Cardiac fibroblast (primary cell): Measurements from ENCODE around the gene USP35.

ENCODE experiments used
- DNase-seq, 2 donors: peaks; one replicate each; pipeline versions ENCODE4 v3.0.0 to v3.0.0-alpha.2; 2010; ENCODE audit warnings: low read depth in 2 of 2
- H3K4me3 ChIP-seq, 2 donors: replicated peaks in 1 of 2; 1 replicate in 1 of 2; 2 replicates in 1 of 2; pipeline ENCODE4 v1.5.1; 2011; ENCODE audit warnings: low read depth in 2 of 2, low read length in 2 of 2, mild to moderate bottlenecking in 2 of 2, moderate library complexity in 1 of 2
- TF ChIP-seq, protein P1 (sequence below): IDR thresholded peaks from one replicate; pipeline ENCODE4 v1.5.1; 2011; ENCODE audit warnings: low read depth, mild to moderate bottlenecking, low read length, inconsistent platforms

Gene USP35

DNA sequence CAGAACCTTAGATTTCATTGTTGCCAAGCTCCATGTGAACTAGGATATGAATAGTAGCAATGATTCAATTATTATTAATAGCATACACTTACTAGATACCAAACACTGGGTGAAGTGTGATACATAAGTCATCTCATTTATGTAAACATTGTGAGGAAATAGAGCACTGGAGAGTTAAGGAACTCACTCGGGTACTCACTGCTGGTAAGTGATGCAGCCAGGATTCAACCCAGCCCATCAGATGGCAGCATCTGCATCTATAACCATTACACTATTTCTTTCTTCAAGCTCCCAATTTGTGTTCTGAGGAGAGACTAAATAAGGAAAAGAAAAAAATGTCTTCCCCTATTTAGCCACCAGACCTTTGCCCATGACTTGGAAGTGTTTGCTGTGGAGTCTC is 39.1 kb upstream of the USP35 start:
- TF ChIP-seq, protein P1, sequence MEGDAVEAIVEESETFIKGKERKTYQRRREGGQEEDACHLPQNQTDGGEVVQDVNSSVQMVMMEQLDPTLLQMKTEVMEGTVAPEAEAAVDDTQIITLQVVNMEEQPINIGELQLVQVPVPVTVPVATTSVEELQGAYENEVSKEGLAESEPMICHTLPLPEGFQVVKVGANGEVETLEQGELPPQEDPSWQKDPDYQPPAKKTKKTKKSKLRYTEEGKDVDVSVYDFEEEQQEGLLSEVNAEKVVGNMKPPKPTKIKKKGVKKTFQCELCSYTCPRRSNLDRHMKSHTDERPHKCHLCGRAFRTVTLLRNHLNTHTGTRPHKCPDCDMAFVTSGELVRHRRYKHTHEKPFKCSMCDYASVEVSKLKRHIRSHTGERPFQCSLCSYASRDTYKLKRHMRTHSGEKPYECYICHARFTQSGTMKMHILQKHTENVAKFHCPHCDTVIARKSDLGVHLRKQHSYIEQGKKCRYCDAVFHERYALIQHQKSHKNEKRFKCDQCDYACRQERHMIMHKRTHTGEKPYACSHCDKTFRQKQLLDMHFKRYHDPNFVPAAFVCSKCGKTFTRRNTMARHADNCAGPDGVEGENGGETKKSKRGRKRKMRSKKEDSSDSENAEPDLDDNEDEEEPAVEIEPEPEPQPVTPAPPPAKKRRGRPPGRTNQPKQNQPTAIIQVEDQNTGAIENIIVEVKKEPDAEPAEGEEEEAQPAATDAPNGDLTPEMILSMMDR = peak; percentile 40
- peak; percentile 85 to 88 for DNase-seq
- no peak overlapping the region for H3K4me3 ChIP-seq

DNA sequence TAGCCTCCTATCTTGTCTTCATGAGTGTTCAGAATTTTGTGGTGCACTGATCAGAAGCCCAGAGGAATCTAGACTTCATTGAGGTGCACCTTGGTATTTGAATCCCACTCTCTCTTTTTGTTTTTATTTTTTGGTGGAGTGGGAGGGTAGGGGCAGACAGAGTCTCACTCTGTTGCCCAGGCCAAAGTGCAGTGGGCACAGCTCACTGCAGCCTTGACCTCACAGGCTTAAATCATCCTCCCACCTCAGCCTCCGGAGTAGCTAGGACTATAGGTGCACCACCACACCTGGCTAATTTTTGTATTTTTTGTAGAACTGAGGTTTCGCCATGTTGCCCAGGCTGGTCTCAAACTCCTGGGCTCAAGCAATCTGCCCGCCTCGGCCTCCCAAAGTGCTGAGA is 38.4 kb upstream of the USP35 start:
- DNase-seq = no peak
- TF ChIP-seq, protein P1 = no peak
- H3K4me3 ChIP-seq = no peak overlapping the region

DNA sequence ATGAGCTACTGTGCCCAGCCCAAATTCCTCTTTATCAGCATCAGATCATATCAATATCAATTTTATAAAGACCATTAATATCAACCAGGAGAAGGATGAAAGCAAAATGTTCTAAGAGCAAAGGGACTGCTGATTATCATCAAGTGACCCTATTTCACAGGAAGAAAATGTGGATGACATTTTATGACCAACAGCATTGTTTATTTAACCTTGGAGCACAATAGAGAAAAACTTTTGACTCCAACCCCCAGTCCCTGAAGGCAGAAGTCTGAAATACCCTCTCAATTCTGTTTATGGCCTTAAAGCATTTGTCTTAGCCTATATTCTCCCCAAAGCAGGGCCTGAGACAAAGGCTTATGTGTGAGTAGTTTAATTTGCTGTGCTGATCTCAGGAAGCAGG is 38.0 kb upstream of the USP35 start:
- DNase-seq = no peak
- H3K4me3 ChIP-seq = no peak overlapping the region
- TF ChIP-seq, protein P1 = no peak

DNA sequence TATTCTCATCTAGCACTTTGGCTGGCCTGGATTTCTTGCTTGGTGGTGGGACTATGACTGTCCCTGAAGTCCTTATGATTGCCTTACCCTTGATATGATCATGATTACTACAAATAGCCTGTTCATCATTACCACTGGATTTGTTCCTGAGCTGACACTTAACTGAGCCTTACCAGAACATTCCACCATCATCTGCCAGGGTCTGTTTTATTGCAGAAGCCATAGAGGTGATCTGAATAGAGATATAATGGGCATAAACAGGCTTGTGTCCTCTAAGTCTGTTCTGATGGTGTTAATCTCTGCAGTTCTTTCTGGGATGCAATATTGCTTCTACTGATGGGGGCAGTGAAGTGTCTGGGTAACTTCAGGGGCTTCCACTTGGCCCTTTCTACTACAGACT is 36.9 kb upstream of the USP35 start:
- H3K4me3 ChIP-seq = no peak overlapping the region
- TF ChIP-seq, protein P1 = no peak

DNA sequence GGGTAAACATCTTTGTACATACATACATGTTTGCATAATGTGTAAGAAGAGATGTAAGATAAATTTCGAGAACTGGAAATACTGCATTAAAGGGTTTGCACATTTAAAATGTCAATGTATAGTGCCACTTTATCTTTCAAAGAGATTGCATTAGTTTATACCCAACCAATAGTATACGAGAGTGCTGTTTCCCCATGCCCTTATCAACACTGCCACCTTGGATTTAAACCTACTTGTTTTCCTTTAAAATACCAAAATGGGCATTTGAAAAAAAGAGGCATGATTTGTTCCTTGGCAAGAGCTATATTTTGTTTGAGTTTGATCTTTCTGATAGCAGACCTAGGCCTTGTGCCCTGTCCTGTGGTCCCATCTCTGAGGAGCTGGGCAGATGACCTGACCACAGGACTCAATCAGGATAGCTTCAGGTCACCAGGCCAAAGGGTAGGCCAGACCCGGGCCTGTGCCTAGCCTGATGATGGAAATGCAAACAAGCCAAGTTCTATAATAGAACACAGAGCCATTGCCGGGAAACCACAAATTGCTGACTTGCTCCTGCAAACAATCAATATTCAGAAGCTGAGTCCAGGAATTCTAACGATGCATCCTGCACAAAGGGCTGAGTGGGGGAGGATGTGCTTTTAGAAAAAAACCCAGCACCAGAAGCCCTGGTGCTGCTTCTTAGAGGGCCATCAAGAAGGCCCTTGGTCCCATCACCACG is 32.4 kb upstream of the USP35 start:
- DNase-seq = peak in 1 of 2 donors; percentile 21
- TF ChIP-seq, protein P1 = no peak
- no peak overlapping the region for H3K4me3 ChIP-seq

More for the DNA sequence above, 36.9 kb upstream of the USP35 start:
- no peak for DNase-seq

DNA sequence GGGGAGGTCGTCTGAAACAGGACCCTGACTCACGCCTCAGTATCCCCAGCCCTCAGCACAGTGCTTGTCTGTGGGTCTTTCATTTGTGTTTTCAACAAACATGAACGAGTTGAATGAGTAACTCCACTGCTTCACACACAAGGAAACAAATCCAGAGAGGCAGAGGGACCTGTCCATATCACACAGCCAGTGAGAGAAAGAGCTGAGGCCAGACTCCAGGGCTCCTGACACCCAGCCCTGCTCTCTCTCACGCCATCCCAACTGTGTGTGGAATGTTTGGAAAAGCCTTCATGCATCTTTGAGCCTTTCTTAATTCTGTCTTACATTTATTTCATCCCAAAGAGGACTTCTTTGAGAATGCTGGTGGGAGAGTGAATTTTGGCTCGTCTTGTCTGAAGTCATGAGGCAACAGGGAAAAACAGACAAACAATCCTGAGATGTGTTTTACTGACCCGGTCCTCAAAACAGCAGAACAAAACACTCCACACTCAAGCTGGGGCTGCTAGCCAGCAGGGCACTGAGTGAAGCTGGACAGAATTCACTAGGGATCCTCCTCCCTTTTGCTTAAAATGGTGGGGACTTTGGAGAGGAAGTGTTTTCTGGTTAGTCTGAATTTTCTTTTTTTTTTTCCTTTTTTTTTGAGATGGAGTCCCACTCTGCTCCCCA is 29.6 kb upstream of the USP35 start:
- DNase-seq = peak in 1 of 2 donors; percentile 47
- TF ChIP-seq, protein P1 = no peak
- no peak overlapping the region for H3K4me3 ChIP-seq
